CD14-positive monocyte (primary cell): Measurements from ENCODE around the gene CDH9. TPM values are rescaled to one million over a fixed set of nuclear protein-coding genes. Genes with fewer than 3 reads are reported as not detected.

Experiments
- DNase-seq, 3 donors: peaks; one replicate each; pipeline ENCODE4 v3.0.0-alpha.2; 2011 to 2022
- H2AFZ ChIP-seq: 2 replicates; pipeline ENCODE4 v1.6.0; 2012; ENCODE audit warnings: mild to moderate bottlenecking, low read depth, low read length, inconsistent platforms; ENCODE audit not compliant: insufficient read depth, poor library complexity, severe bottlenecking
- H3K27ac ChIP-seq, 2 donors: 1 replicate in 1 of 2; 2 replicates in 1 of 2; pipeline ENCODE4 v1.5.1; 2012 to 2013; ENCODE audit warnings: low read length in 2 of 2, control low read depth in 1 of 2, inconsistent platforms in 1 of 2, low read depth in 1 of 2, mild to moderate bottlenecking in 1 of 2
- H3K27me3 ChIP-seq, 2 donors: one replicate each; pipeline versions ENCODE4 v1.6.0 to v1.6.1; 2011 to 2013; ENCODE audit warnings: low read length in 2 of 2; ENCODE audit not compliant: control insufficient read depth in 2 of 2, insufficient read depth in 2 of 2
- H3K36me3 ChIP-seq, 2 donors: replicated peaks in 1 of 2; 1 replicate in 1 of 2; 2 replicates in 1 of 2; pipeline versions ENCODE4 v1.5.1 to v1.6.1; 2012 to 2013; ENCODE audit warnings: low read length in 2 of 2, control low read depth in 1 of 2, inconsistent platforms in 1 of 2, mild to moderate bottlenecking in 1 of 2; ENCODE audit not compliant: insufficient read depth in 2 of 2, control insufficient read depth in 1 of 2
- H3K4me1 ChIP-seq, 2 donors: 1 replicate in 1 of 2; 2 replicates in 1 of 2; pipeline versions ENCODE4 v1.5.1 to v1.6.1; 2012 to 2013; ENCODE audit warnings: low read length in 2 of 2, control low read depth in 1 of 2, inconsistent platforms in 1 of 2, mild to moderate bottlenecking in 1 of 2, moderate library complexity in 1 of 2; ENCODE audit not compliant: insufficient read depth in 2 of 2, control insufficient read depth in 1 of 2
- H3K4me2 ChIP-seq: replicated peaks from 2 replicates; pipeline ENCODE3; 2012; ENCODE audit warnings: low read length, moderate library complexity, mild to moderate bottlenecking; ENCODE audit not compliant: poor library complexity, severe bottlenecking; ENCODE audit errors: extremely low read depth
- H3K4me3 ChIP-seq, 3 experiments: fragments of 200-600 bp in 1 of 3; sonication (generic) in 1 of 3; replicated peaks in 1 of 3; 1 replicate in 2 of 3; 2 replicates in 1 of 3; pipeline ENCODE4 v1.5.1; 2011 to 2013; ENCODE audit warnings: low read length in 3 of 3, mild to moderate bottlenecking in 3 of 3, control low read depth in 2 of 3, low read depth in 2 of 3, inconsistent platforms in 1 of 3, moderate library complexity in 1 of 3
- H3K79me2 ChIP-seq: 2 replicates; pipeline ENCODE4 v1.6.0; 2012; ENCODE audit warnings: mild to moderate bottlenecking, control low read depth, inconsistent platforms, low read length, moderate library complexity; ENCODE audit not compliant: insufficient read depth
- H3K9ac ChIP-seq: 2 replicates; pipeline ENCODE4 v1.6.0; 2017; ENCODE audit warnings: low read length, mild to moderate bottlenecking; ENCODE audit not compliant: insufficient read depth, poor library complexity, severe bottlenecking
- H3K9me3 ChIP-seq, 2 donors: replicated peaks in 1 of 2; 1 replicate in 1 of 2; 2 replicates in 1 of 2; pipeline versions ENCODE4 v1.5.1 to v1.6.1; 2012 to 2013; ENCODE audit warnings: low read length in 2 of 2, control low read depth in 1 of 2; ENCODE audit not compliant: control insufficient read depth in 1 of 2, insufficient read depth in 1 of 2
- H4K20me1 ChIP-seq: 2 replicates; pipeline ENCODE4 v1.6.0; 2012; ENCODE audit warnings: mild to moderate bottlenecking, low read length, control low read depth, moderate library complexity; ENCODE audit not compliant: insufficient read depth
- H3K27ac Mint-ChIP-seq, 7 donors: one replicate each; pipeline ENCODE4 v1.8.0; 2020; ENCODE audit warnings: mild to moderate bottlenecking in 7 of 7, mixed read lengths in 7 of 7, moderate library complexity in 6 of 7, inconsistent platforms in 2 of 7
- H3K27me3 Mint-ChIP-seq, 3 donors: one replicate each; pipeline ENCODE4 v1.8.0; 2021 to 2022; ENCODE audit warnings: low read depth in 3 of 3, mild to moderate bottlenecking in 3 of 3, mixed read lengths in 3 of 3, moderate library complexity in 3 of 3, inconsistent platforms in 1 of 3
- H3K36me3 Mint-ChIP-seq, 2 donors: one replicate each; pipeline ENCODE4 v1.8.0; 2020; ENCODE audit warnings: mixed read lengths in 2 of 2, inconsistent platforms in 1 of 2, mild to moderate bottlenecking in 1 of 2
- H3K4me1 Mint-ChIP-seq: one replicate; pipeline ENCODE4 v1.8.0; 2020; ENCODE audit warnings: mild to moderate bottlenecking, mixed read lengths
- H3K4me3 Mint-ChIP-seq, 2 donors: one replicate each; pipeline ENCODE4 v1.8.0; 2020; ENCODE audit warnings: mild to moderate bottlenecking in 2 of 2, mixed read lengths in 2 of 2, moderate library complexity in 1 of 2
- H3K9me3 Mint-ChIP-seq, 7 donors: one replicate each; pipeline ENCODE4 v1.8.0; 2020 to 2022; ENCODE audit warnings: mixed read lengths in 7 of 7, mild to moderate bottlenecking in 6 of 7, moderate library complexity in 6 of 7, inconsistent platforms in 2 of 7
- CTCF ChIP-seq: fragments of 200-600 bp; IDR thresholded peaks from one replicate; pipeline ENCODE4 v1.8.0; 2022; ENCODE audit warnings: antibody characterized with exemption, mild to moderate bottlenecking
- WGBS: methylation state at CpG from one replicate; pipeline ENCODE4 v1.1.5; 2013; ENCODE audit warnings: missing lambda C conversion rate; ENCODE audit not compliant: insufficient coverage; 5-methylcytosine and 5-hydroxymethylcytosine counted together
- intact Hi-C, 2 donors: fragments of 100-400 bp; cut with micrococcal nuclease; formaldehyde crosslinking; loops; one replicate each; pipeline versions ENCODE4 v1.15.0 to v1.15.1; 2023
- polyA plus RNA-seq, 3 donors: library from polyadenylated mRNA; depleted of rRNA in 1 of 3; unstranded in 2 of 3; stranded (reverse) in 1 of 3; fragments of 300-500 nt in 2 of 3; fragments of >200 nt in 1 of 3; fragmentation: Illumina TruSeq in 2 of 3; gene quantifications; 1 replicate in 2 of 3; 2 replicates in 1 of 3; pipeline ENCODE4 v1.2.3, GENCODE V29; 2012 to 2021

The CDH9 gene
- polyA plus RNA-seq, 3 donors = not detected

DNA sequence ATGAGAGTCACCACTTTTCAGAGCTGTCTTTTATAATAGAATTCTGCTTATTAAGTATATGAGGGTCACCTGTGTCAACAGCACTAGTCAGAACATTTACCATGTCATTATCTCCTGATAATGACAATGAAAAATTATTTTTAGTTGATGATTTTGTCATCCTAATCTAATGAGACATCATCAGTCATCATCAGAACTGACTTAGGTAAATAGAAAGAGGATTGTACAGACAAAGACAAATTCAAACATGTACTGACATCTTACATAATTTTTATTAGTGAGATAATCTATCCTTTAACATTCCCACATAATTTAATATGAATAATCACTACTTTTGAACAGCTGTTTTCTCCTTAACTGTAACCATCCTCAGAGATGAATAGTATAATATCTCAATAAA lies 22.6 kb downstream of the CDH9 start:
- H3K9me3 ChIP-seq = no peaks in the 10 kb centered on the region
- no peak for TF ChIP-seq CTCF
- no peaks in the 10 kb centered on the region for H3K36me3 ChIP-seq
- H3K27ac Mint-ChIP-seq = no peak overlapping the region
- no peak for DNase-seq
- no peaks in the 10 kb centered on the region for H4K20me1 ChIP-seq
- peaks cover 3% of the 10 kb centered on the region for H3K4me1 Mint-ChIP-seq
- H3K4me3 ChIP-seq = no peak overlapping the region
- no peaks in the 10 kb centered on the region for H3K79me2 ChIP-seq
- no peaks in the 10 kb centered on the region for H3K4me1 ChIP-seq
- H3K9ac ChIP-seq = no peak overlapping the region
- H3K4me2 ChIP-seq = no peak overlapping the region
- no peak overlapping the region for H3K4me3 Mint-ChIP-seq
- no peaks in the 10 kb centered on the region for H3K36me3 Mint-ChIP-seq
- no peaks in the 10 kb centered on the region for H3K27me3 Mint-ChIP-seq
- no peaks in the 10 kb centered on the region for H3K9me3 Mint-ChIP-seq
- H2AFZ ChIP-seq = no peak overlapping the region
- no peaks in the 10 kb centered on the region for H3K27me3 ChIP-seq
- intact Hi-C loops = no loop called here
- H3K27ac ChIP-seq = no peak overlapping the region

DNA sequence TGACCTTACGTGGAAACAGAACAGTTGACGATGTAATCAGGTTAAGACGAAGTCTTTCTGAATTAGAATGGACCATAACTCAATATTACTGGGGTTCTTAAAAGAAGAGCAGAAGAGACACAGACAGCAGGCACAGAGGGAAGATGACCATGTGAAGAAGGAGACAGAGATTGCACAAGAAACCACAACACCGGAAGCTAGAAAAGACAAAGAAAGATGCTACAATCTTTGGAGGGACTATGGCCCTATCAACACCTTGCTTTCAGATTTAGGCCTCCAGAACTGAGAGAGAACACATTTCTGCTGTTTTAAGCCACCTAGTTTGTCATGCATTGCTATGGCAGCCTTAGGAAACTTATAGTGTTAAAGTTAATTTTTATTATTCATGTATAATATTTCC lies 27.1 kb downstream of the CDH9 start:
- Mint-ChIP-seq H3K27me3 (no peaks in the 10 kb centered on the region), H3K4me3 (no peak overlapping the region), H3K36me3 (no peaks in the 10 kb centered on the region), H3K9me3 (peaks cover 0 to 2% (median 0%) of the 10 kb centered on the region in 7 donors), H3K27ac (no peak overlapping the region), H3K4me1 (peaks cover 3% of the 10 kb centered on the region)
- no peaks in the 10 kb centered on the region for H3K4me1 ChIP-seq
- no peak overlapping the region for H3K4me3 ChIP-seq
- no peak for DNase-seq
- no peak overlapping the region for H3K27ac ChIP-seq
- H3K9ac ChIP-seq = no peak overlapping the region
- no peak overlapping the region for H2AFZ ChIP-seq
- H3K4me2 ChIP-seq = no peak overlapping the region
- no peaks in the 10 kb centered on the region for H4K20me1 ChIP-seq
- H3K79me2 ChIP-seq = no peaks in the 10 kb centered on the region
- H3K27me3 ChIP-seq = no peaks in the 10 kb centered on the region
- no peak for TF ChIP-seq CTCF
- no peaks in the 10 kb centered on the region for H3K9me3 ChIP-seq
- intact Hi-C loops = no loop called here
- no peaks in the 10 kb centered on the region for H3K36me3 ChIP-seq
- WGBS = 0% methylated on average over 1 of the region's 4 CpGs
